ENCODE measurements around the gene RNF213.
"Not testable (repeated sequence)": the region's sequence is repeated elsewhere in the genome, so short reads cannot be mapped to it uniquely, and the experiment has no call there.

Gene RNF213

GRCh38 chr17:80223838-80224497 lies 36.7 kb upstream of the RNF213 start:
- no peak for DNase-seq (ENCODE audit: low read depth in 3 of 3)

- DNase-seq (ENCODE audit: low read depth in 3 of 3), result no peak
These were observed 36.0 kb upstream of the RNF213 start for GRCh38 chr17:80224683-80225082.

GRCh38 chr17:80225230-80225629 lies 35.4 kb upstream of the RNF213 start:
- DNase-seq (ENCODE audit: low read depth in 3 of 3), result no peak

- no peak for DNase-seq (ENCODE audit: low read depth in 3 of 3)
These were observed 33.5 kb upstream of the RNF213 start for GRCh38 chr17:80227156-80227555.

GRCh38 chr17:80227666-80228065 lies 33.0 kb upstream of the RNF213 start:
- DNase-seq (ENCODE audit: low read depth in 3 of 3), result no peak

GRCh38 chr17:80228477-80228876 lies 32.2 kb upstream of the RNF213 start:
- DNase-seq (ENCODE audit: low read depth in 3 of 3), result no peak

GRCh38 chr17:80229011-80229410 lies 31.6 kb upstream of the RNF213 start:
- DNase-seq (ENCODE audit: low read depth in 3 of 3), result no peak

- no peak for DNase-seq (ENCODE audit: low read depth in 3 of 3)
These were observed 28.2 kb upstream of the RNF213 start for GRCh38 chr17:80232438-80232837.

GRCh38 chr17:80233202-80233601 lies 27.4 kb upstream of the RNF213 start:
- no peak for DNase-seq (ENCODE audit: low read depth in 3 of 3)

GRCh38 chr17:80236911-80237310 lies 23.7 kb upstream of the RNF213 start:
- DNase-seq (ENCODE audit: low read depth in 3 of 3), result no peak

GRCh38 chr17:80237386-80237785 lies 23.3 kb upstream of the RNF213 start:
- no peak for DNase-seq (ENCODE audit: low read depth in 3 of 3)

GRCh38 chr17:80242505-80242904 lies 18.1 kb upstream of the RNF213 start:
- no peak for DNase-seq (ENCODE audit: low read depth in 3 of 3)

GRCh38 chr17:80243526-80244433 lies 16.9 kb upstream of the RNF213 start:
- DNase-seq (ENCODE audit: low read depth in 3 of 3), result no peak

GRCh38 chr17:80244448-80244847 lies 16.2 kb upstream of the RNF213 start:
- not testable (repeated sequence) for DNase-seq (ENCODE audit: low read depth in 3 of 3)

GRCh38 chr17:80244871-80245509 lies 15.7 kb upstream of the RNF213 start:
- DNase-seq (ENCODE audit: low read depth in 3 of 3), result no peak

- no peak for DNase-seq (ENCODE audit: low read depth in 3 of 3)
These were observed 14.9 kb upstream of the RNF213 start for GRCh38 chr17:80245566-80246265.

- no peak for DNase-seq (ENCODE audit: low read depth in 3 of 3)
These were observed 14.4 kb upstream of the RNF213 start for GRCh38 chr17:80246266-80246681.

- DNase-seq (ENCODE audit: low read depth in 3 of 3), result no peak
These were observed 13.9 kb upstream of the RNF213 start for GRCh38 chr17:80246726-80247125.

GRCh38 chr17:80247561-80247960 lies 13.1 kb upstream of the RNF213 start:
- no peak for DNase-seq (ENCODE audit: low read depth in 3 of 3)

GRCh38 chr17:80248001-80248893 lies 12.4 kb upstream of the RNF213 start:
- DNase-seq (ENCODE audit: low read depth in 3 of 3), result no peak
